K562 (cell line): ENCODE data around the gene DHX8. TPM values are rescaled to one million over a fixed set of nuclear protein-coding genes. Genes with fewer than 3 reads are reported as not detected.

Experiments used
- ATAC-seq: fragments of 200-7000 bp; cut with Tn5 transposase; 3 replicates; pipeline ENCODE4 v1.9.1; 2020; ENCODE audit warnings: moderate library complexity
- BruUV-seq: library from RNA; stranded (reverse); fragments of 400-500 nt; replicated peaks from 2 replicates; lab custom pipeline; 2021; lab: Mats Ljungman, UMichigan
- CTCF ChIA-PET: fragments of 300-600 bp; formaldehyde crosslinking; extraction: SDS; loops from one replicate; lab custom pipeline; 2021; ENCODE audit warnings: low intra/inter-chr PET ratio; lab: Yijun Ruan, JAX
- POLR2A ChIA-PET: fragments of 300-600, 350-650 bp; sonication (Branson Sonifier 250); formaldehyde crosslinking; extraction: SDS; loops from one replicate; lab custom pipeline; 2021; ENCODE audit warnings: antibody characterized with exemption, inconsistent platforms; lab: Yijun Ruan, JAX
- DNase-seq, 4 experiments: peaks; one replicate each; pipeline versions ENCODE4 v3.0.0 to v3.0.0-alpha.2; 2011 to 2018; ENCODE audit warnings: low spot score in 3 of 4, mixed read lengths in 3 of 4; ENCODE audit errors: extremely low read depth in 1 of 4
- FAIRE-seq: peaks from 2 replicates; lab custom pipeline; 2011; peaks lifted over from hg19 to GRCh38; lab: Jason Lieb, UNC
- H2AFZ ChIP-seq: 2 replicates; pipeline ENCODE4 v1.6.0; 2011; ENCODE audit warnings: low read depth, low read length, control low read depth, inconsistent platforms
- H3K27ac ChIP-seq: fragments of 200-600 bp; 3 replicates; pipeline ENCODE4 v1.8.0; 2011; ENCODE audit warnings: low read depth, mild to moderate bottlenecking, control low read depth, inconsistent platforms, low read length, moderate library complexity, mixed read lengths; ENCODE audit errors: extremely low read depth
- H3K27me3 ChIP-seq, 2 experiments: fragments of 300-600 bp in 1 of 2; 2 replicates in 1 of 2; 3 replicates in 1 of 2; pipeline versions ENCODE4 v1.6.0 to v1.8.0; 2011; ENCODE audit warnings: inconsistent platforms in 2 of 2, low read length in 2 of 2, mild to moderate bottlenecking in 1 of 2, mixed read lengths in 1 of 2, moderate library complexity in 1 of 2; ENCODE audit not compliant: control insufficient read depth in 2 of 2, insufficient read depth in 2 of 2
- H3K36me3 ChIP-seq: fragments of 300-600 bp; 3 replicates; pipeline ENCODE4 v1.8.0; 2011; ENCODE audit warnings: mild to moderate bottlenecking, low read length, inconsistent platforms; ENCODE audit not compliant: control insufficient read depth, insufficient read depth
- H3K4me1 ChIP-seq, 2 experiments: fragments of 200-600 bp in 1 of 2; replicated peaks in 1 of 2; 2 replicates in 1 of 2; 3 replicates in 1 of 2; pipeline versions ENCODE4 v1.5.1 to v1.8.0; 2011; ENCODE audit warnings: inconsistent platforms in 2 of 2, low read length in 2 of 2, mild to moderate bottlenecking in 1 of 2, mixed read lengths in 1 of 2, moderate library complexity in 1 of 2; ENCODE audit not compliant: control insufficient read depth in 2 of 2, insufficient read depth in 2 of 2
- H3K4me2 ChIP-seq: 2 replicates; pipeline ENCODE4 v1.6.1; 2011; ENCODE audit warnings: low read length, control low read depth, inconsistent platforms, mixed read lengths; ENCODE audit not compliant: insufficient read depth
- H3K4me3 ChIP-seq: fragments of 200-600 bp; sonication (generic), shearing (Covaris generic); 2 replicates; pipeline ENCODE4 v1.5.1; 2016; ENCODE audit warnings: control low read depth, inconsistent platforms
- H3K79me2 ChIP-seq: fragments of 200-600 bp; 3 replicates; pipeline ENCODE4 v1.8.0; 2011; ENCODE audit warnings: low read length, inconsistent platforms; ENCODE audit not compliant: control insufficient read depth, insufficient read depth
- H3K9ac ChIP-seq, 2 experiments: 2 replicates each; pipeline versions ENCODE4 v1.6.0 to v1.6.1; 2011; ENCODE audit warnings: low read depth in 2 of 2, low read length in 2 of 2, control low read depth in 1 of 2, inconsistent platforms in 1 of 2, mild to moderate bottlenecking in 1 of 2, mixed read lengths in 1 of 2; ENCODE audit not compliant: insufficient read depth in 1 of 2
- H3K9me1 ChIP-seq: one replicate; pipeline ENCODE4 v1.6.0; 2011; ENCODE audit warnings: inconsistent platforms, mild to moderate bottlenecking, low read length, moderate library complexity; ENCODE audit not compliant: control insufficient read depth, insufficient read depth
- H3K9me3 ChIP-seq: replicated peaks from 2 replicates; pipeline ENCODE4 v1.5.1; 2011; ENCODE audit warnings: low read depth, low read length, inconsistent platforms; ENCODE audit not compliant: control insufficient read depth, insufficient read depth
- H4K20me1 ChIP-seq: replicated peaks from 2 replicates; pipeline ENCODE4 v1.6.1; 2011; ENCODE audit warnings: low read length, inconsistent platforms, mixed read lengths; ENCODE audit not compliant: control insufficient read depth, insufficient read depth
- ZNF143 ChIP-seq: sonication (generic); formaldehyde crosslinking; IDR thresholded peaks from 2 replicates; pipeline ENCODE4 v1.9.0; 2022; ENCODE audit warnings: mild to moderate bottlenecking, missing genetic modification reagents
- ZNF184 ChIP-seq: sonication (generic); formaldehyde crosslinking; IDR thresholded peaks from 2 replicates; pipeline ENCODE4 v1.5.0; 2020; ENCODE audit warnings: missing genetic modification reagents
- ZNF449 ChIP-seq: fragments of 250-450 bp; sonication (Bioruptor Pico); IDR thresholded peaks from 2 replicates; pipeline ENCODE4 v1.8.0; 2022; ENCODE audit warnings: moderate library complexity, mild to moderate bottlenecking, inconsistent platforms
- WGBS: fragments of 100-300 bp; shearing (Covaris generic); methylation state at CpG from one replicate; pipeline ENCODE4 v1.1.6; 2016; ENCODE audit warnings: low coverage, mixed read lengths; ENCODE audit not compliant: insufficient coverage; ENCODE audit errors: missing lambda C conversion rate; 5-methylcytosine and 5-hydroxymethylcytosine counted together
- in situ Hi-C: fragments of 300-500 bp; cut with MboI; formaldehyde crosslinking; loops from 4 replicates; pipeline ENCODE4 v1.15.0; 2018; ENCODE audit warnings: inconsistent platforms, mixed read lengths
- intact Hi-C: fragments of 100-400 bp; cut with micrococcal nuclease; formaldehyde crosslinking; loops from 2 replicates; pipeline ENCODE4 v1.14.2; 2022
- polyA plus RNA-seq, 8 experiments: library from polyadenylated mRNA; depleted of rRNA in 4 of 8; stranded (reverse) in 5 of 8; unstranded in 3 of 8; fragments of >200 nt; fragmentation: Nextera tagmentation in 2 of 8; fragmentation: Illumina TruSeq in 1 of 8; extraction: Ambion mirVana in 2 of 8; extraction: Trizol in 1 of 8; gene quantifications; 2 replicates each; pipeline versions ENCODE4 v1.2.1 to v1.2.3, GENCODE V29; 2011 to 2014; ENCODE audit warnings: inconsistent platforms in 1 of 8, missing spikeins in 1 of 8
- total RNA-seq, 7 experiments: library from RNA; depleted of rRNA in 6 of 7; stranded (reverse); fragments of >200 nt in 6 of 7; fragmentation: Illumina TruSeq in 2 of 7; extraction: Trizol in 2 of 7; gene quantifications; 2 replicates each; pipeline versions ENCODE4 v1.2.1 to v1.2.3, GENCODE V29; 2011 to 2021; ENCODE audit warnings: low replicate concordance in 1 of 7

Gene DHX8
- total and polyA plus RNA-seq, 9 of the 15 experiments (the other 6 are each of a cell fraction or from before 2014, with no cell fraction given), result 16.7 to 42.5 (median 25.6) TPM

- Histone ChIP-seq H3K4me2 (no peak overlapping the region), H3K27ac (no peak overlapping the region), H3K36me3 (no peaks in the 10 kb centered on the region), H3K9ac (no peak overlapping the region), H3K4me1 (no peaks in the 10 kb centered on the region), H3K9me1 (no peaks in the 10 kb centered on the region), H3K27me3 (peaks cover 4 to 10% of the 10 kb centered on the region in 2 experiments; a peak in 3 of 5 replicates), H3K79me2 (no peaks in the 10 kb centered on the region), H3K4me3 (no peak overlapping the region), H4K20me1 (no peaks in the 10 kb centered on the region; the same call in 1 of the 2 replicates), H3K9me3 (no peaks in the 10 kb centered on the region), H2AFZ (no peak overlapping the region)
- no peak for TF ChIP-seq ZNF143 (CRISPR knock-in tag)
- no peak for TF ChIP-seq ZNF184 (CRISPR knock-in tag)
- no peak for TF ChIP-seq ZNF449 (CRISPR knock-in tag)
- no peak for ATAC-seq
- no peak for DNase-seq
- intact Hi-C loops (no loop called here), in situ Hi-C loops (no loop called here)
- no peak for FAIRE-seq
- 0% methylated on average over 7 of the region's 7 CpGs for WGBS
- no TSS peak for BruUV-seq
- CTCF ChIA-PET, result no interaction called here
- POLR2A ChIA-PET, result interaction anchor here (0.7 to 2.1 kb wide), 5 partner anchors 9 to 103 kb away, joined by 3 to 10 read pairs (median 3); no protein-coding TSS in a partner anchor
These were observed 90.0 kb downstream of the DHX8 start for GRCh38 chr17:43573579-43574321.
